IPS-18a (cell line): ENCODE results near the gene FILIP1L.
A peak's percentile ranks its signal among the peaks of the same experiment; 100 is the strongest.
"Not testable (repeated sequence)": the region's sequence is repeated elsewhere in the genome, so short reads cannot be mapped to it uniquely, and the experiment has no call there.

Experiments used
- H3K27ac ChIP-seq: one replicate; pipeline ENCODE4 v1.5.1; 2013; ENCODE audit warnings: low read length
- H3K27me3 ChIP-seq: one replicate; pipeline ENCODE4 v1.6.1; 2013; ENCODE audit warnings: mild to moderate bottlenecking, low read length; ENCODE audit not compliant: control insufficient read depth, insufficient read depth
- H3K36me3 ChIP-seq: one replicate; pipeline ENCODE4 v1.6.1; 2013; ENCODE audit warnings: low read depth, low read length; ENCODE audit not compliant: control insufficient read depth
- H3K4me1 ChIP-seq: one replicate; pipeline ENCODE4 v1.6.1; 2013; ENCODE audit warnings: low read depth, low read length; ENCODE audit not compliant: control insufficient read depth
- H3K4me3 ChIP-seq: one replicate; pipeline ENCODE4 v1.5.1; 2013; ENCODE audit warnings: low read length
- H3K9ac ChIP-seq: one replicate; pipeline ENCODE4 v1.6.1; 2013; ENCODE audit warnings: mild to moderate bottlenecking, low read length, moderate library complexity
- H3K9me3 ChIP-seq: one replicate; pipeline ENCODE4 v1.6.1; 2013; ENCODE audit warnings: low read depth, low read length; ENCODE audit not compliant: control insufficient read depth

Gene FILIP1L

DNA sequence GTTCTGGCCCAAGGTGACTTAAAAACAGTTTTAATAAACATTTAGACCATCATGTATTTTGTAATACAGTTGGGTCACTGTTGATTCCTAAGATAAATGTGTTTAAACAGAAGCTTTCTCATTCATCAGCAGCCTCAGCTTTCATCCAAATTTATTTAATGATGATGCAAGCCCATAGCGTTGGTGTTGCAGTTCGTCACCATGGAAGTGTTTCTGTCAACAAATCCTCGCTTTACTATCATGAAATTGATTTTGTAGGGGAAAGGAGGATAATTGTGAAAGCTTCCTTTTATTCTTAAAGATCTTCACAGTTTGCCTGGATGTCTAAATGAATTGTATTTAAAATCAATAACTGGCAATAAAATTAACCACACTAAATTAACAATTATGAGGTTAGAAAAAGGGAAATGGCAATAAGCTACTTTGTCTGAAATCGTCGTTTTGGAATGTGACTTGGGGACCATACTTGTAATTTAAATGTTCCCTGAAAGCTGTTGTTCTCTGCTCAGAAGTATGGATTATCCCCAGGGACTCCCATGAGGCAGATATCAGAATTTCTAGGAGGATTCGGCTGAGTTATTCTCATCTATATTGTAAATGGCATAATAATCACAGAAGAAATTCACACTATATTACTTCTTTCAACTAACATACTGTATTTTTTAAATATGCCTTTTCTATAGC lies 267.7 kb downstream of the FILIP1L start:
- Histone ChIP-seq H3K4me3 (no peak overlapping the region), H3K27me3 (no peaks in the 10 kb centered on the region), H3K9ac (no peak overlapping the region), H3K9me3 (no peaks in the 10 kb centered on the region), H3K27ac (peak overlapping the region; percentile 51), H3K36me3 (no peaks in the 10 kb centered on the region), H3K4me1 (peaks cover 10% of the 10 kb centered on the region)

DNA sequence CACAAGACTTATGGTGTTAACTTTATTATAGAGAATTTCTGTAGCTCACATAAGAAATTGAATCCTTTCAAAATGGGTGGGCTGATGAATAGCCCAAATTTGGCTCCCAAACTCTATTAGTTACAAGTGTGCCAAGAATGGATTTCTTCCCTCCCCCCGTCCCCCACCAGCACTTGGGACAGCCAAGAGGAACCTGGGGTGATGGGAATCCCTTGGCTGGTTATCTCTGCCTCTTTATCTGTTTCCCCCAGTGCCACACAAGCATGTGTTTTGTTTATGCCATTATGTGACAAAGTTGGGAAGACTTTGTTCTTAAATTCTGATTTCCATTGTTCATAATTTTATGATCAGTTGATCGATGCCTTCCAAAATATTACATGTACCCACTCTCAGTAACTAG lies 268.3 kb downstream of the FILIP1L start:
- Histone ChIP-seq H3K9me3 (no peaks in the 10 kb centered on the region), H3K36me3 (no peaks in the 10 kb centered on the region), H3K9ac (no peak overlapping the region), H3K4me1 (peaks cover 10% of the 10 kb centered on the region), H3K27me3 (no peaks in the 10 kb centered on the region), H3K27ac (peak overlapping the region; percentile 51), H3K4me3 (no peak overlapping the region)

DNA sequence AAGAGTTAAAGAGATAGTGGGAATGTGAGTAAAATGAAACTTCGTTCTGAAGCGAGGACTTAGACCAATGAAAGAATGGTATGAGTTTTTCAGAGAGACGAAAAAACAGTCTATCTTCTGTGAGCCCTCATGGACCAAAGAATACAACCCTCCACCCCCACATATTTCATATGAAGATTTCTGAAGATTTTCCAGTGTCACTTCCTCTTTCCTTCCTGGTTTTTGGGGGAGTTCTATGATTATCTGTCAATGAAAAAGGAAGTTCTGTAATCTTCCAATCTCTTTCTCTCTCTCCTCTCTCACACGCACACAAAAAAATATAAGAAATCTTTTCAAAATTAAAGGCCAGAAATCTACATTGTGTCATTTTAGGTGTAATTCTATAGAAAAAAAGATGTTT lies 269.0 kb downstream of the FILIP1L start:
- no peaks in the 10 kb centered on the region for H3K9me3 ChIP-seq
- no peak overlapping the region for H3K27ac ChIP-seq
- no peaks in the 10 kb centered on the region for H3K27me3 ChIP-seq
- peaks cover 10% of the 10 kb centered on the region for H3K4me1 ChIP-seq
- no peaks in the 10 kb centered on the region for H3K36me3 ChIP-seq
- no peak overlapping the region for H3K9ac ChIP-seq
- no peak overlapping the region for H3K4me3 ChIP-seq

DNA sequence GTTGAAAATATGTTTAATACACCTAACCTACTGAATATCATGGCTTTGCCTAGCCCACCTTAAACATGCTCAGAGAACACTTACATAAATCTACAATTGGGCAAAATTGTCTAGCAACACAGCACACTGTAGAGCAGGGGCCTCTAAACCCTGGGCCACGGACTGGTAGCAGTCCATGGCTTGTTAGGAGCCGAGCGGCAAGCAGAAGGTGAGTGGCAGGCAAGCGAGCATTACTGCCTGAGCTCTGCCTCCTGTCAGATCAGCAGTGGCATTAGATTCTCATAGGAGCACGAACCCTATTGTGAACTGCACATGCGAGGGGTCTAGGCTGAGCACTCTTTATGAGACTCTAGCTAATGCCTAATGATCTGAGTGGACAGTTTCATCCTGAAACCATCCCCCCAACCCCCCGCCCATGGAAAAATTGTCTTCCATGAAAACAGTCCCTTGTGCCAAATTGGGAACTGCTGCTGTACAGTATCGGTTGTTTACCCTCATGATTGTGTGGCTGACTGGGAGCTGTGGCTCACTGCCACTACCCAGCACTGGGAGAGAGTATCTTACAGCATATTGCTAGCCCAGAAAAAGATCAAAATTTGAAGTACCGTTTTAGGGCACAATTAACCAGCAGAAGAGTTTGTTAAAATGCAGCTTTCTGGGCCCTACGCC lies 270.6 kb downstream of the FILIP1L start:
- no peak overlapping the region for H3K27ac ChIP-seq
- no peak overlapping the region for H3K9ac ChIP-seq
- no peaks in the 10 kb centered on the region for H3K27me3 ChIP-seq
- no peaks in the 10 kb centered on the region for H3K9me3 ChIP-seq
- peaks cover 10% of the 10 kb centered on the region for H3K4me1 ChIP-seq
- H3K36me3 ChIP-seq, result no peaks in the 10 kb centered on the region
- no peak overlapping the region for H3K4me3 ChIP-seq

DNA sequence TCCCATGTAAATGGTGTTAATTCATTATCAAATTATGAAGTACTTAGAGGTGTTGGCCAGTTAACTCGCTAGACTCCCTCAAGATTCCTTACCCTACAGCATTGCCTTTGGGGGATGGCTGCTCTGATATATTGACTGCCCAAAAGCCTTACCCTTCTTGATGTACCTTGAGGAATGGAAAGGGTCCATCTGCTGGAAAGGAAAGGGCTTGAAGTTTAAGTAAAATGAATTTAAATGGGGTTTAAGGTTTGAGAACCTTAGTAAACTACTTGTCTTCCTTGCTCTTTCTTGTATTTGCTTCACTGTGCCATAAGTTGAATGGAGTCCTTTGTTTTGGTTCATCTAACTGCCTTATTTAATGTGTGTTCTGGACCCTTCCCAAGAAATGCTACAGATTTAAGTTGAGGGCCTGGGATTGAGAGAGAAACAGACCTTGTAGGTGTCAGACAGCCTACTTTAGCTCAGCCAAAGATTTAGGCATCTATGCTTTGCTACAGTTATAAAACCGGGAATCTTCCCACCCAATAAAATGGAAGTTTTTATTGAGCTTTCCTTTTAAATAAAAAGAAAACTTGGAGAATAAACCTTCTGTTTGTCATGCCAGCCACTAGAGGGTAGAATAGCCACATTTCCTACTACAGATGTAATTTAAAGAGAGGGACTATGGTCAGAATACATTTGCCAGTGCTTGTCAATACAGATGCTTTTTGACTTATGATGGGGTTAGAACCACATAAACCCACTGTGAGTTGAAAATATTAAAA lies 271.3 kb downstream of the FILIP1L start:
- no peak overlapping the region for H3K27ac ChIP-seq
- H3K27me3 ChIP-seq, result no peaks in the 10 kb centered on the region
- no peak overlapping the region for H3K9ac ChIP-seq
- H3K4me1 ChIP-seq, result peaks cover 10% of the 10 kb centered on the region
- H3K4me3 ChIP-seq, result no peak overlapping the region
- H3K9me3 ChIP-seq, result no peaks in the 10 kb centered on the region
- no peaks in the 10 kb centered on the region for H3K36me3 ChIP-seq

DNA sequence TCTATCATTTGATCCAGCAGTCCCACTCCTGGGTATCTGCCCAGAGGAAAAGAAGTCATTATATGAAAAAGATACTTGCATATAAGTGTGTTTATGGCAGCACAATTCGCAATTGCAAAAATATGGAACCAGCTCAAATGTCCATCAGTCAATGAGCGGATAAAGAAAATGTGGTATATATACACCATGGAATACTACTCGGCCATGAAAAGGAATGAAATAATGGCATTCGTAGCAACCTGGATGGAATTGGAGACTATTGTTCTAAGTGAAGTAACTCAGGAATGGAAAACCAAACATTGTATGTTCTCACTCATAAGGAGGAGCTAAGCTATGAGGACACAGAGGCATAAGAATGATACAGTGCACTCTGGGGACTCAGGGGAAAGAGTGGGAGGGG lies 272.4 kb downstream of the FILIP1L start:
- not testable (repeated sequence) for H3K27me3 ChIP-seq, H3K9ac ChIP-seq, H3K9me3 ChIP-seq, H3K4me1 ChIP-seq, H3K4me3 ChIP-seq, H3K27ac ChIP-seq, H3K36me3 ChIP-seq

DNA sequence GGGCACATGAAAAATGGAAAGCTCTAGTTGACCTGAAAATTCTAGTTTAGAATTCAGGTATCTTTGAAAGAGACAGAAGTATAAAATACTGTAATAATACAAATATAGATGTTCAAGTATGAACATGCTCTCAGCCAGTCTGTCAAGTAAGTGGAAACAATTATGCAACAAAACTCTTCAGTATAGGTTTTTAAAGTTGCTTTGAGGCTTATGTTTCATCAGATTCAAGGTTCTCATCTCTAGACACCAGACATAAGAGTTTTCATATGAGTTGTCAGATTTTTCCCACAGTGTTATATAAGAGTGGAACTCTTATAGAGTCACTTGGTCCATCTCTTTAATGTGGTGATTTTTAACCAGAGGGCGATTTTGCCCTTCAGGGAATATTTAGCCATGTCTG lies 274.7 kb downstream of the FILIP1L start:
- H3K4me3 ChIP-seq, result no peak overlapping the region
- no peak overlapping the region for H3K27ac ChIP-seq
- H3K9ac ChIP-seq, result no peak overlapping the region
- H3K4me1 ChIP-seq, result no peaks in the 10 kb centered on the region
- no peaks in the 10 kb centered on the region for H3K36me3 ChIP-seq
- H3K9me3 ChIP-seq, result no peaks in the 10 kb centered on the region
- no peaks in the 10 kb centered on the region for H3K27me3 ChIP-seq

DNA sequence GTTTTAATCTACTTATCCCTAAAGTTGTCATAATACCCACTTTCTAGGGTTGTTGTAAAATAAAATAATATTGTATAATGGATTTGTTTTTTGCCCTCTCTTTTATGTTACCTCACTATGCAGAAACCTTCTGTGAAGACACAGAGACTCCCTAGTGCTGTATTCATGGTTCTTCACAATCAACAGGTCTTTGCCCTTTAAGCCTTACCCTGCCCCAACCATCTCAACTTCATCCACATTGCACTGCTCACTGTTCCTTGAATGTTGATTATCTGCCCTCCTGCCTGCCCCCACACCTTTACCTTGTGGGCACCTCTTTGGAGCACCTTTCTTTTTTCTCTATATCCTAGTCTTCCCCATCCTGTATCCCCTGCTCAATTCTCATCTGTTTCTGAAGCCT lies 275.5 kb downstream of the FILIP1L start:
- no peaks in the 10 kb centered on the region for H3K9me3 ChIP-seq
- no peak overlapping the region for H3K4me3 ChIP-seq
- no peak overlapping the region for H3K9ac ChIP-seq
- H3K36me3 ChIP-seq, result no peaks in the 10 kb centered on the region
- no peak overlapping the region for H3K27ac ChIP-seq
- H3K27me3 ChIP-seq, result no peaks in the 10 kb centered on the region
- H3K4me1 ChIP-seq, result no peaks in the 10 kb centered on the region

DNA sequence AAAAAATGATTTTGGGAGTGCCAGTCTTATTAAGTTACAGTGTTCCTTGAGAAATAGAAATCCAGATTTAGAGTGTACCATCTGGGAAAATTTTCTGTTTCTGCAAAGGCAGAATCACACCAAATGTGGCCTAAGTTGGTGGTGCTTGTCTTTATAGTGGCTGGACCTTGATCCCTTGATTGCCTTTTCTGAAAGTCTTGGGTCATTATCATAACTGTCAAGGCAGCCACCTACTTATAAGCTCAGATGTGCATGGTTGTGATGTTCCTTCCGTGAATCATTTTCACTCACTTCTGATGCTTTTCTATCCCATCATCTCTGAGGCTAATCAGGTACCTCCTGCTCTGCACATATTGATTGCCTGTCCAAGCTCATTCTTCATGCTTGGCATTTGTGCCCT lies 276.6 kb downstream of the FILIP1L start:
- no peak overlapping the region for H3K9ac ChIP-seq
- H3K27ac ChIP-seq, result no peak overlapping the region
- no peaks in the 10 kb centered on the region for H3K36me3 ChIP-seq
- H3K27me3 ChIP-seq, result no peaks in the 10 kb centered on the region
- H3K4me1 ChIP-seq, result no peaks in the 10 kb centered on the region
- H3K4me3 ChIP-seq, result no peak overlapping the region
- no peaks in the 10 kb centered on the region for H3K9me3 ChIP-seq

DNA sequence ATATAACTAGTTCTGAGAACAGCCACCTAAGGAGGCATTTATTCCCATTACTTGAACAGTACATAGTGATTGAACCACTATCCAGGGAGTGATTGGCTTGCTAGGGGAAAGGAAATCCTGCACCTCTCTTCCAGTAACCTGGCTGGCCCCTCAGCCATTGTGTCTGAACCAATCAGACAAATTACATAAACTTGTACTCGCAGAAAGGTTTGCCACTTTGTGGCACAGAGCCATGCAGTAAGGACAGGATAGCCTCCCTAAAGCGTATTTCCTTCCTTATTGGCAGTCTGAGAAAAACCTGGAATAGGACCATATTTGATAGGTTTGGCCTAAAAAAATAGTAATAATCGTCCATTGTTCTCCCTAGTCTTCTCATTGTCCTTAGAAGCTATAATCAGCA lies 277.6 kb downstream of the FILIP1L start:
- Histone ChIP-seq H3K4me1 (peaks cover 2% of the 10 kb centered on the region), H3K9me3 (no peaks in the 10 kb centered on the region), H3K27me3 (no peaks in the 10 kb centered on the region), H3K36me3 (no peaks in the 10 kb centered on the region), H3K9ac (no peak overlapping the region), H3K27ac (no peak overlapping the region), H3K4me3 (no peak overlapping the region)

DNA sequence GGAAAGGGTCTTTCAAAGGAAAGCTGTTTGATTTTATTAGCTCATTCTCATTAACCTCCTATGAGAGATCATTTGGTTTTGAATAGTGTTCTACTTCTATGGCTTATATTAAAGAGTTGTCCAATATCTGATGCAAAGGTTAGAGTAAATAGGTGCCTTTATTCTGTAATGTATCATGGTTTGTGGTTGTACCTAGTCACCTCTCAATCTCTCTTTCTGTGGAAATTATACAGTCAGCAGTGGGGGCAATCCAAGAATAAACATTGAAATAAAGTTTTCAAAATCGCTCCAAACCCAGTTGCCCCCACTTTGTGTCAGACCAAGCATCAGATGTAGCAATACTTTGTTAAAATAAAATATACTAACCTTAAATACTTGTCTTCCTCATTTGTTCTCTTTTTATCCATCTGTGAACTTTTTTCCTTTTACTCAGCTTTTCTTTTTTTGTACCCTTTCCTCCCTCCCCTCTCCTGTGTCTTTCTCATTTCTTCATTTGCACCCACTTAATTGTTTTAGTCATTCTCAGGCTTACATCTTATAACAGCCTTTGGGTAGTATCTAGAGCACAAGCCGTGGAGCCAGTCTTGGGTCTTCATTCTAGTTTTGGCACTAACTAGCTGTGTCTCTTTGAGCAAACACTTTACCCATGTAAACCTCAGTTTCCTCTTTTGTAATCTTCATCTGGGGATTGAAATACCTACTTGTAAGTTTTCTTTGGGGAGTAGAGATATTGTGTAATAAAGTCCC lies 279.9 kb downstream of the FILIP1L start:
- H3K27me3 ChIP-seq, result no peaks in the 10 kb centered on the region

More for the DNA sequence above, 279.9 kb downstream of the FILIP1L start:
- no peaks in the 10 kb centered on the region for H3K36me3 ChIP-seq
- no peaks in the 10 kb centered on the region for H3K9me3 ChIP-seq
- H3K27ac ChIP-seq, result no peak overlapping the region
- H3K4me1 ChIP-seq, result peaks cover 2% of the 10 kb centered on the region
- no peak overlapping the region for H3K9ac ChIP-seq
- no peak overlapping the region for H3K4me3 ChIP-seq
